Renal cortex interstitium (tissue), 15 donors: ENCODE data around the gene NEDD1. TPM values are rescaled to one million over a fixed set of nuclear protein-coding genes. Genes with fewer than 3 reads are reported as not detected.
A peak's percentile ranks its signal among the peaks of the same experiment; 100 is the strongest.

ENCODE experiments used
- DNase-seq, 11 donors: peaks; one replicate each; pipeline ENCODE4 v3.0.0-alpha.2; 2013; ENCODE audit warnings: low read depth in 9 of 11, low spot score in 4 of 11; ENCODE audit errors: extremely low read depth in 1 of 11
- long read RNA-seq, 16 experiments: transcript quantifications; one replicate each; lab custom pipeline, GENCODE V29; 2026
- polyA plus RNA-seq, 3 donors: library from polyadenylated mRNA; unstranded; fragments of 120-200 nt; gene quantifications; one replicate each; pipeline ENCODE4 v1.2.1, GENCODE V29; 2013; ENCODE audit not compliant: insufficient read length in 3 of 3

NEDD1 gene
- polyA plus RNA-seq: 10 to 100 TPM; 29.9 to 40.3 (median 32.0) TPM
- long read RNA-seq, donor 1, full-length matches to known transcripts: 2 of 2 reads
- long read RNA-seq, donor 1, partial matches to known transcripts: 0 of 2 reads
- long read RNA-seq, donor 1, other reads (novel, unspliced or antisense): 0 of 2 reads
- long read RNA-seq, donor 2, full-length matches to known transcripts: 6 of 6 reads
- long read RNA-seq, donor 2, partial matches to known transcripts: 0 of 6 reads
- long read RNA-seq, donor 2, other reads (novel, unspliced or antisense): 0 of 6 reads
- long read RNA-seq, donor 3, full-length matches to known transcripts: 4 of 4 reads
- long read RNA-seq, donor 3, partial matches to known transcripts: 0 of 4 reads
- long read RNA-seq, donor 3, other reads (novel, unspliced or antisense): 0 of 4 reads
- long read RNA-seq, donor 4, full-length matches to known transcripts: 1 of 13 reads
- long read RNA-seq, donor 4, partial matches to known transcripts: 12 of 13 reads
- long read RNA-seq, donor 4, other reads (novel, unspliced or antisense): 0 of 13 reads
- long read RNA-seq, donor 5: 0 reads
- long read RNA-seq, donor 6, full-length matches to known transcripts: 1 of 1 reads
- long read RNA-seq, donor 6, partial matches to known transcripts: 0 of 1 reads
- long read RNA-seq, donor 6, other reads (novel, unspliced or antisense): 0 of 1 reads
- long read RNA-seq, donor 7, full-length matches to known transcripts: 3 of 3 reads
- long read RNA-seq, donor 7, partial matches to known transcripts: 0 of 3 reads
- long read RNA-seq, donor 7, other reads (novel, unspliced or antisense): 0 of 3 reads
- long read RNA-seq, donor 8, full-length matches to known transcripts: 4 of 4 reads
- long read RNA-seq, donor 8, partial matches to known transcripts: 0 of 4 reads
- long read RNA-seq, donor 8, other reads (novel, unspliced or antisense): 0 of 4 reads
- long read RNA-seq, donor 9, full-length matches to known transcripts: 2 of 2 reads
- long read RNA-seq, donor 9, partial matches to known transcripts: 0 of 2 reads
- long read RNA-seq, donor 9, other reads (novel, unspliced or antisense): 0 of 2 reads
- long read RNA-seq, donor 10, full-length matches to known transcripts: 2 of 2 reads
- long read RNA-seq, donor 10, partial matches to known transcripts: 0 of 2 reads
- long read RNA-seq, donor 10, other reads (novel, unspliced or antisense): 0 of 2 reads
- long read RNA-seq, donor 11, full-length matches to known transcripts: 1 of 1 reads
- long read RNA-seq, donor 11, partial matches to known transcripts: 0 of 1 reads
- long read RNA-seq, donor 11, other reads (novel, unspliced or antisense): 0 of 1 reads
- long read RNA-seq, donor 12, full-length matches to known transcripts: 1 of 1 reads
- long read RNA-seq, donor 12, partial matches to known transcripts: 0 of 1 reads
- long read RNA-seq, donor 12, other reads (novel, unspliced or antisense): 0 of 1 reads
- long read RNA-seq, donor 13: 0 reads
- long read RNA-seq, donor 14, full-length matches to known transcripts: 2 of 14 reads
- long read RNA-seq, donor 14, partial matches to known transcripts: 12 of 14 reads
- long read RNA-seq, donor 14, other reads (novel, unspliced or antisense): 0 of 14 reads
- long read RNA-seq, donor 15, full-length matches to known transcripts: 2 of 2 reads
- long read RNA-seq, donor 15, partial matches to known transcripts: 0 of 2 reads
- long read RNA-seq, donor 15, other reads (novel, unspliced or antisense): 0 of 2 reads
- long read RNA-seq, donor 16, full-length matches to known transcripts: 11 of 11 reads
- long read RNA-seq, donor 16, partial matches to known transcripts: 0 of 11 reads
- long read RNA-seq, donor 16, other reads (novel, unspliced or antisense): 0 of 11 reads

- peak; percentile 57 to 83 (median 75) for DNase-seq
Measured at GRCh38 chr12:96906849-96907670, at the start of gene NEDD1. TSS of gene NEDD1 (plus strand) at chr12:96907257. CDS start at chr12:96909760, 2,503 bp downstream.

GRCh38 chr12:96858162-96858561 lies 48.9 kb upstream of the NEDD1 start:
- DNase-seq: no peak

GRCh38 chr12:96861656-96862055 lies 45.4 kb upstream of the NEDD1 start:
- DNase-seq: no peak

- no peak for DNase-seq
Measured at GRCh38 chr12:96862326-96862725, 44.7 kb upstream of the NEDD1 start.

GRCh38 chr12:96864335-96864734 lies 42.7 kb upstream of the NEDD1 start:
- DNase-seq: no peak

GRCh38 chr12:96866801-96867590 lies 40.1 kb upstream of the NEDD1 start:
- DNase-seq: no peak

GRCh38 chr12:96870946-96871345 lies 36.1 kb upstream of the NEDD1 start:
- no peak for DNase-seq

- no peak for DNase-seq
Measured at GRCh38 chr12:96872961-96873360, 34.1 kb upstream of the NEDD1 start.

GRCh38 chr12:96874211-96874610 lies 32.8 kb upstream of the NEDD1 start:
- no peak for DNase-seq

- no peak for DNase-seq
Measured at GRCh38 chr12:96876966-96877365, 30.1 kb upstream of the NEDD1 start.

- DNase-seq: no peak
Measured at GRCh38 chr12:96878704-96879103, 28.4 kb upstream of the NEDD1 start.

- DNase-seq: no peak
Measured at GRCh38 chr12:96879301-96879700, 27.8 kb upstream of the NEDD1 start.

- DNase-seq: no peak
Measured at GRCh38 chr12:96880220-96880619, 26.8 kb upstream of the NEDD1 start.

GRCh38 chr12:96881608-96882007 lies 25.4 kb upstream of the NEDD1 start:
- DNase-seq: no peak

- DNase-seq: no peak
Measured at GRCh38 chr12:96882862-96883261, 24.2 kb upstream of the NEDD1 start.

GRCh38 chr12:96883571-96883970 lies 23.5 kb upstream of the NEDD1 start:
- no peak for DNase-seq
